Gastrocnemius medialis (tissue), 4 donors: ENCODE measurements around the gene PRDX3.

ENCODE experiments used
- CTCF ChIP-seq, 5 experiments: fragments of 450-650 bp in 3 of 5; fragments of 200-600 bp in 2 of 5; sonication (generic) in 2 of 5; IDR thresholded peaks in 4 of 5; conservative IDR thresholded peaks in 1 of 5; 1 replicate in 4 of 5; 2 replicates in 1 of 5; pipeline ENCODE4 v1.5.1; 2016 to 2019; ENCODE audit warnings: antibody characterized with exemption in 5 of 5, mild to moderate bottlenecking in 3 of 5, moderate library complexity in 3 of 5
- POLR2A ChIP-seq, 2 donors: fragments of 450-650 bp; IDR thresholded peaks; one replicate each; pipeline ENCODE4 v1.6.1; 2017; ENCODE audit warnings: antibody characterized with exemption in 2 of 2, mild to moderate bottlenecking in 2 of 2, moderate library complexity in 2 of 2

GRCh38 chr10:119177708-119178371 lies 772 bp downstream of the PRDX3 start:
- TF ChIP-seq CTCF (IDR thresholded peaks at IDR 0.05 in 4 of 5, conservative IDR thresholded peaks at IDR 0.05 in 1 of 5) (no peak), POLR2A (IDR thresholded peaks at IDR 0.05) (no peak)
